Smooth muscle cell (in vitro differentiated cells): ENCODE data around the gene IL1RAPL2. TPM values are rescaled to one million over a fixed set of nuclear protein-coding genes. Genes with fewer than 3 reads are reported as not detected.
"Not testable (repeated sequence)": the region's sequence is repeated elsewhere in the genome, so short reads cannot be mapped to it uniquely, and the experiment has no call there.

Source experiments
- DNase-seq: peaks from one replicate; lab custom pipeline; 2025; ENCODE audit not compliant: unreplicated experiment; lab: John Stamatoyannopoulos, UW
- H2AFZ ChIP-seq: fragments of 200-600 bp; sonication (generic); 2 replicates; pipeline ENCODE4 v1.6.0; 2016; ENCODE audit warnings: antibody characterized with exemption, low read depth, mild to moderate bottlenecking
- H3F3A ChIP-seq: fragments of 200-600 bp; sonication (generic); 2 replicates; pipeline ENCODE4 v1.6.0; 2017; ENCODE audit warnings: antibody characterized with exemption, low read depth
- H3K27ac ChIP-seq: fragments of 200-600 bp; sonication (generic); 2 replicates; pipeline ENCODE4 v1.5.1; 2016; ENCODE audit warnings: low read depth, mild to moderate bottlenecking
- H3K27me3 ChIP-seq: fragments of 200-600 bp; sonication (generic); 2 replicates; pipeline ENCODE4 v1.6.1; 2016; ENCODE audit warnings: low read depth, mild to moderate bottlenecking
- H3K36me3 ChIP-seq: fragments of 200-600 bp; sonication (generic); 2 replicates; pipeline ENCODE4 v1.5.1; 2016; ENCODE audit warnings: low read depth
- H3K4me1 ChIP-seq: fragments of 200-600 bp; sonication (generic); 2 replicates; pipeline ENCODE4 v1.5.1; 2016; ENCODE audit warnings: low read depth
- H3K4me2 ChIP-seq: fragments of 200-600 bp; sonication (generic); 2 replicates; pipeline ENCODE4 v1.6.0; 2016; ENCODE audit warnings: mild to moderate bottlenecking
- H3K4me3 ChIP-seq: fragments of 200-600 bp; sonication (generic); 2 replicates; pipeline ENCODE4 v1.5.1; 2016; ENCODE audit warnings: mild to moderate bottlenecking
- H3K79me2 ChIP-seq: fragments of 200-600 bp; sonication (generic); 2 replicates; pipeline ENCODE4 v1.6.0; 2016; ENCODE audit warnings: low read depth, mild to moderate bottlenecking
- H3K9ac ChIP-seq: fragments of 200-600 bp; sonication (generic); 2 replicates; pipeline ENCODE4 v1.6.0; 2016; ENCODE audit warnings: low read depth
- H3K9me3 ChIP-seq: fragments of 200-600 bp; sonication (generic); replicated peaks from 2 replicates; pipeline ENCODE4 v1.5.1; 2016; ENCODE audit warnings: low read depth
- H4K20me1 ChIP-seq: fragments of 200-600 bp; sonication (generic); 2 replicates; pipeline ENCODE4 v1.6.0; 2016; ENCODE audit warnings: low read depth
- CTCF ChIP-seq: fragments of 200-600 bp; sonication (generic); IDR thresholded peaks from 2 replicates; pipeline ENCODE4 v1.5.1; 2017; ENCODE audit warnings: borderline replicate concordance, mild to moderate bottlenecking, antibody characterized with exemption; ENCODE audit not compliant: insufficient read depth, poor library complexity, severe bottlenecking
- WGBS: methylation state at CpG from one replicate; pipeline ENCODE4 v1.1.7; 2016; ENCODE audit warnings: low lambda C conversion rate; 5-methylcytosine and 5-hydroxymethylcytosine counted together
- polyA plus RNA-seq: library from polyadenylated mRNA; unstranded; fragments of >200 nt; fragmentation: Nextera tagmentation; extraction: Ambion mirVana; gene quantifications from 2 replicates; pipeline ENCODE4 v1.2.1, GENCODE V29; 2016
- total RNA-seq: library from RNA; depleted of rRNA; stranded (reverse); fragments of >200 nt; gene quantifications from 2 replicates; pipeline ENCODE4 v1.2.3, GENCODE V29; 2014

The IL1RAPL2 gene
- total and polyA plus RNA-seq, 2 experiments from 2014 or later: not detected

GRCh38 chrX:105018865-105019264, 452.9 kb downstream of the IL1RAPL2 start:
- H3K9ac ChIP-seq: no peak overlapping the region
- H3K4me3 ChIP-seq: no peak overlapping the region
- H3K4me1 ChIP-seq: no peaks in the 10 kb centered on the region
- H3K4me2 ChIP-seq: no peak overlapping the region
- no peak for DNase-seq
- H4K20me1 ChIP-seq: no peaks in the 10 kb centered on the region
- H3K9me3 ChIP-seq: no peaks in the 10 kb centered on the region
- H3K27me3 ChIP-seq: no peaks in the 10 kb centered on the region
- TF ChIP-seq CTCF: no peak
- H3K27ac ChIP-seq: no peak overlapping the region
- H2AFZ ChIP-seq: no peak overlapping the region
- H3F3A ChIP-seq: no peaks in the 10 kb centered on the region
- no peaks in the 10 kb centered on the region for H3K36me3 ChIP-seq
- 81% methylated on average over 1 of the region's 1 CpG for WGBS
- no peaks in the 10 kb centered on the region for H3K79me2 ChIP-seq

GRCh38 chrX:105028962-105029361, 463.0 kb downstream of the IL1RAPL2 start:
- H3K9me3 ChIP-seq, H2AFZ ChIP-seq, DNase-seq, H3K4me1 ChIP-seq, H3K4me3 ChIP-seq, H4K20me1 ChIP-seq, H3F3A ChIP-seq, H3K9ac ChIP-seq, H3K4me2 ChIP-seq, H3K79me2 ChIP-seq, H3K27me3 ChIP-seq, H3K27ac ChIP-seq, H3K36me3 ChIP-seq: not testable (repeated sequence)
- 66% methylated on average over 3 of the region's 3 CpGs for WGBS

GRCh38 chrX:105038672-105039328, 472.8 kb downstream of the IL1RAPL2 start:
- no peaks in the 10 kb centered on the region for H3K79me2 ChIP-seq
- DNase-seq: no peak
- H3K9ac ChIP-seq: no peak overlapping the region
- no peaks in the 10 kb centered on the region for H3K27me3 ChIP-seq
- H3K27ac ChIP-seq: no peak overlapping the region
- no peak for TF ChIP-seq CTCF
- no peak overlapping the region for H3K4me3 ChIP-seq
- H3K4me2 ChIP-seq: no peak overlapping the region
- H3K36me3 ChIP-seq: no peaks in the 10 kb centered on the region
- H3F3A ChIP-seq: no peaks in the 10 kb centered on the region
- no peak overlapping the region for H2AFZ ChIP-seq
- no peaks in the 10 kb centered on the region for H3K4me1 ChIP-seq
- no peaks in the 10 kb centered on the region for H3K9me3 ChIP-seq
- H4K20me1 ChIP-seq: no peaks in the 10 kb centered on the region

GRCh38 chrX:105050921-105051320, 484.9 kb downstream of the IL1RAPL2 start:
- WGBS: 76% methylated on average over 7 of the region's 7 CpGs

More at GRCh38 chrX:105050921-105051320, 484.9 kb downstream of the IL1RAPL2 start:
- Histone ChIP-seq H3K27me3 (no peaks in the 10 kb centered on the region), H3K27ac (no peak overlapping the region), H3K9me3 (no peaks in the 10 kb centered on the region), H3K4me1 (no peaks in the 10 kb centered on the region), H3K9ac (no peak overlapping the region), H3K36me3 (no peaks in the 10 kb centered on the region), H3K4me2 (no peak overlapping the region), H4K20me1 (no peaks in the 10 kb centered on the region), H2AFZ (no peak overlapping the region), H3K79me2 (no peaks in the 10 kb centered on the region), H3F3A (no peaks in the 10 kb centered on the region), H3K4me3 (no peak overlapping the region)
- no peak for DNase-seq
- no peak for TF ChIP-seq CTCF
